Retinal pigment epithelial cell (primary cell): ENCODE measurements around the gene JAZF1.

Experiments used
- DNase-seq: peaks from one replicate; pipeline ENCODE4 v3.0.0-alpha.2; 2010; ENCODE audit warnings: low read depth
- H3K4me3 ChIP-seq: 2 replicates; pipeline ENCODE4 v1.5.1; 2011; ENCODE audit warnings: mild to moderate bottlenecking, low read length, control low read depth, moderate library complexity
- CTCF ChIP-seq: conservative IDR thresholded peaks from 2 replicates; pipeline ENCODE4 v1.5.1; 2011; ENCODE audit warnings: low read depth, low read length, control low read depth, inconsistent platforms

Gene JAZF1

GRCh38 chr7:28138837-28139236, 41.8 kb downstream of the JAZF1 start:
- H3K4me3 ChIP-seq, result no peak overlapping the region
- no peak for DNase-seq
- no peak for TF ChIP-seq CTCF

- no peak for TF ChIP-seq CTCF
- no peak for DNase-seq
- no peak overlapping the region for H3K4me3 ChIP-seq
These were observed 43.1 kb downstream of the JAZF1 start for GRCh38 chr7:28137463-28137862.

GRCh38 chr7:28136885-28137284, 43.7 kb downstream of the JAZF1 start:
- no peak for DNase-seq
- TF ChIP-seq CTCF, result no peak
- H3K4me3 ChIP-seq, result no peak overlapping the region

- TF ChIP-seq CTCF, result no peak
- no peak for DNase-seq
- H3K4me3 ChIP-seq, result no peak overlapping the region
These were observed 44.2 kb downstream of the JAZF1 start for GRCh38 chr7:28136420-28136819.

GRCh38 chr7:28135760-28136159, 44.8 kb downstream of the JAZF1 start:
- TF ChIP-seq CTCF, result no peak
- no peak overlapping the region for H3K4me3 ChIP-seq
- DNase-seq, result no peak

GRCh38 chr7:28135315-28135714, 45.3 kb downstream of the JAZF1 start:
- TF ChIP-seq CTCF, result no peak
- no peak overlapping the region for H3K4me3 ChIP-seq
- DNase-seq, result no peak

- no peak overlapping the region for H3K4me3 ChIP-seq
- no peak for TF ChIP-seq CTCF
- no peak for DNase-seq
These were observed 46.7 kb downstream of the JAZF1 start for GRCh38 chr7:28133872-28134271.
